Right renal cortex interstitium (tissue), 3 donors: ENCODE measurements around the gene SFT2D3. TPM values are rescaled to one million over a fixed set of nuclear protein-coding genes. Genes with fewer than 3 reads are reported as not detected.

Source experiments
- DNase-seq, 3 donors: peaks; one replicate each; pipeline ENCODE4 v3.0.0-alpha.2; 2013; ENCODE audit warnings: low read depth in 3 of 3, low spot score in 2 of 3
- polyA plus RNA-seq, 3 donors: library from polyadenylated mRNA; unstranded; fragments of 120-200 nt; gene quantifications; one replicate each; pipeline ENCODE4 v1.2.1, GENCODE V29; 2013; ENCODE audit not compliant: insufficient read length in 3 of 3

SFT2D3 gene
- polyA plus RNA-seq, 3 donors: not detected

- DNase-seq: no peak
Observed at GRCh38 chr2:127664065-127664894, 37.0 kb upstream of the SFT2D3 start.

GRCh38 chr2:127664895-127665225 lies 36.4 kb upstream of the SFT2D3 start:
- DNase-seq: no peak

- DNase-seq: no peak
Observed at GRCh38 chr2:127665267-127665893, 35.9 kb upstream of the SFT2D3 start.

- no peak for DNase-seq
Observed at GRCh38 chr2:127669056-127669455, 32.2 kb upstream of the SFT2D3 start.

GRCh38 chr2:127670055-127670956 lies 31.0 kb upstream of the SFT2D3 start:
- DNase-seq: no peak

- DNase-seq: no peak
Observed at GRCh38 chr2:127670957-127671290, 30.4 kb upstream of the SFT2D3 start.

GRCh38 chr2:127671557-127672302 lies 29.6 kb upstream of the SFT2D3 start:
- DNase-seq: no peak

- DNase-seq: no peak
Observed at GRCh38 chr2:127672341-127673224, 28.7 kb upstream of the SFT2D3 start.

GRCh38 chr2:127673291-127674069 lies 27.8 kb upstream of the SFT2D3 start:
- DNase-seq: no peak

- DNase-seq: no peak
Observed at GRCh38 chr2:127674241-127675209, 26.8 kb upstream of the SFT2D3 start.

GRCh38 chr2:127675331-127676261 lies 25.7 kb upstream of the SFT2D3 start, which contains the start of gene LIMS2:
TSS of gene LIMS2 (minus strand) at chr2:127675530. CDS start at chr2:127675024, 506 bp downstream.
- no peak for DNase-seq

- DNase-seq: no peak
Observed at GRCh38 chr2:127676906-127677305, 24.4 kb upstream of the SFT2D3 start.

- no peak for DNase-seq
Observed at GRCh38 chr2:127678531-127678930, 22.8 kb upstream of the SFT2D3 start.

- no peak for DNase-seq
Observed at GRCh38 chr2:127678991-127679390, 22.3 kb upstream of the SFT2D3 start.

- no peak for DNase-seq
Observed at GRCh38 chr2:127679680-127680361, 21.5 kb upstream of the SFT2D3 start.

GRCh38 chr2:127680706-127681287 lies 20.5 kb upstream of the SFT2D3 start:
- no peak for DNase-seq
